H1 (cell line): ENCODE results near the gene TENT4B. TPM values are rescaled to one million over a fixed set of nuclear protein-coding genes. Genes with fewer than 3 reads are reported as not detected.

ENCODE experiments used
- CTCF ChIA-PET: fragments of 300-600 bp; sonication (Branson Sonifier 250); formaldehyde crosslinking; loops from one replicate; lab custom pipeline; 2021; ENCODE audit not compliant: partially characterized antibody; lab: Charles Lee
- POLR2A ChIA-PET: fragments of 300-600 bp; sonication (Branson Sonifier 250); formaldehyde crosslinking; loops from one replicate; lab custom pipeline; 2021; ENCODE audit warnings: inconsistent platforms; ENCODE audit not compliant: partially characterized antibody; lab: Charles Lee
- DNase-seq, 2 experiments: peaks; one replicate each; pipeline versions ENCODE4 v3.0.0 to v3.0.0-alpha.2; 2010 to 2022; ENCODE audit warnings: low spot score in 2 of 2, low read depth in 1 of 2, mixed read lengths in 1 of 2
- FAIRE-seq: peaks from 2 replicates; lab custom pipeline; 2011; peaks lifted over from hg19 to GRCh38; lab: Jason Lieb, UNC
- H2AFZ ChIP-seq: 2 replicates; pipeline ENCODE4 v1.8.1; 2012; ENCODE audit warnings: low read length, inconsistent platforms
- H2AK5ac ChIP-seq: 2 replicates; pipeline ENCODE4 v1.6.1; 2013; ENCODE audit warnings: low read depth, low read length
- H2BK120ac ChIP-seq: replicated peaks from 2 replicates; pipeline ENCODE3; 2013; ENCODE audit warnings: low read depth, low read length, inconsistent platforms
- H2BK12ac ChIP-seq: 2 replicates; pipeline ENCODE4 v1.6.1; 2013; ENCODE audit warnings: low read depth, low read length
- H2BK15ac ChIP-seq: 2 replicates; pipeline ENCODE4 v1.6.1; 2013; ENCODE audit warnings: low read length
- H2BK20ac ChIP-seq: 2 replicates; pipeline ENCODE4 v1.6.1; 2013; ENCODE audit warnings: low read length
- H2BK5ac ChIP-seq: 2 replicates; pipeline ENCODE4 v1.6.1; 2013; ENCODE audit warnings: low read depth, low read length
- H3K14ac ChIP-seq: 2 replicates; pipeline ENCODE4 v1.6.1; 2013; ENCODE audit warnings: inconsistent platforms; ENCODE audit not compliant: insufficient read length
- H3K18ac ChIP-seq: 2 replicates; pipeline ENCODE4 v1.6.1; 2013; ENCODE audit warnings: low read length; ENCODE audit errors: extremely low read depth
- H3K23ac ChIP-seq: 2 replicates; pipeline ENCODE4 v1.6.1; 2013; ENCODE audit warnings: inconsistent platforms; ENCODE audit not compliant: insufficient read length
- H3K23me2 ChIP-seq: 2 replicates; pipeline ENCODE4 v1.6.1; 2013; ENCODE audit warnings: low read depth, low read length
- H3K27ac ChIP-seq: 2 replicates; pipeline ENCODE4 v1.6.1; 2011; ENCODE audit warnings: low read depth, low read length, inconsistent platforms
- H3K27me3 ChIP-seq, 4 experiments: replicated peaks in 1 of 4; 1 replicate in 1 of 4; 2 replicates in 3 of 4; pipeline versions ENCODE4 v1.6.1 to v1.8.1; 2011 to 2013; ENCODE audit warnings: low read length in 3 of 4, mild to moderate bottlenecking in 3 of 4, inconsistent platforms in 2 of 4, mixed read lengths in 2 of 4, moderate library complexity in 1 of 4; ENCODE audit not compliant: control insufficient read depth in 3 of 4, insufficient read depth in 3 of 4; ENCODE audit errors: extremely low read depth in 1 of 4
- H3K36me3 ChIP-seq, 4 experiments: 2 replicates each; pipeline versions ENCODE4 v1.6.1 to v1.8.1; 2011 to 2013; ENCODE audit warnings: mild to moderate bottlenecking in 4 of 4, low read length in 3 of 4, moderate library complexity in 2 of 4, control low read depth in 1 of 4, inconsistent platforms in 1 of 4; ENCODE audit not compliant: insufficient read depth in 4 of 4, control insufficient read depth in 2 of 4
- H3K4ac ChIP-seq: replicated peaks from 2 replicates; pipeline ENCODE3; 2013; ENCODE audit warnings: low read length, low read depth, mixed read lengths, inconsistent platforms; ENCODE audit not compliant: insufficient read length
- H3K4me1 ChIP-seq, 4 experiments: replicated peaks in 1 of 4; 1 replicate in 1 of 4; 2 replicates in 3 of 4; pipeline versions ENCODE4 v1.6.1 to v1.8.1; 2011 to 2013; ENCODE audit warnings: low read length in 3 of 4, inconsistent platforms in 2 of 4, mixed read lengths in 1 of 4; ENCODE audit not compliant: insufficient read depth in 4 of 4, control insufficient read depth in 3 of 4
- H3K4me2 ChIP-seq, 2 experiments: 2 replicates each; pipeline versions ENCODE4 v1.6.1 to v1.8.1; 2011 to 2013; ENCODE audit warnings: low read depth in 2 of 2, low read length in 2 of 2, control low read depth in 1 of 2, inconsistent platforms in 1 of 2, mild to moderate bottlenecking in 1 of 2; ENCODE audit not compliant: insufficient read depth in 1 of 2
- H3K4me3 ChIP-seq, 4 experiments: fragments of 200-600, 300-600 bp in 1 of 4; sonication (generic), shearing (Covaris generic), sonication (Bioruptor Twin) in 1 of 4; 2 replicates each; pipeline versions ENCODE4 v1.5.1 to v1.8.1; 2011 to 2016; ENCODE audit warnings: low read length in 4 of 4, low read depth in 3 of 4, control low read depth in 2 of 4, inconsistent platforms in 2 of 4, mild to moderate bottlenecking in 2 of 4, mixed read lengths in 1 of 4, moderate library complexity in 1 of 4; ENCODE audit not compliant: insufficient read depth in 2 of 4; ENCODE audit errors: extremely low read depth in 1 of 4
- H3K56ac ChIP-seq: replicated peaks from 2 replicates; pipeline ENCODE3; 2013; ENCODE audit warnings: low read depth, mild to moderate bottlenecking, mixed read lengths, low read length, inconsistent platforms; ENCODE audit not compliant: insufficient read length
- H3K79me1 ChIP-seq: 2 replicates; pipeline ENCODE4 v1.6.1; 2013; ENCODE audit warnings: low read depth, low read length, control low read depth
- H3K79me2 ChIP-seq, 2 experiments: 2 replicates each; pipeline versions ENCODE4 v1.6.1 to v1.8.1; 2012 to 2013; ENCODE audit warnings: low read length in 2 of 2, mild to moderate bottlenecking in 2 of 2, inconsistent platforms in 1 of 2; ENCODE audit not compliant: insufficient read depth in 2 of 2, control insufficient read depth in 1 of 2
- H3K9ac ChIP-seq, 4 experiments: replicated peaks in 1 of 4; 1 replicate in 1 of 4; 2 replicates in 3 of 4; pipeline versions ENCODE4 v1.6.1 to v1.8.1; 2011 to 2013; ENCODE audit warnings: low read depth in 3 of 4, low read length in 3 of 4, control low read depth in 2 of 4, mild to moderate bottlenecking in 2 of 4, moderate library complexity in 2 of 4, inconsistent platforms in 1 of 4; ENCODE audit errors: extremely low read depth in 1 of 4
- H3K9me3 ChIP-seq, 2 experiments: 2 replicates each; pipeline versions ENCODE4 v1.6.1 to v1.8.1; 2012 to 2013; ENCODE audit warnings: mild to moderate bottlenecking in 2 of 2, moderate library complexity in 2 of 2, control low read depth in 1 of 2, inconsistent platforms in 1 of 2, low read depth in 1 of 2, low read length in 1 of 2, mixed read lengths in 1 of 2; ENCODE audit not compliant: insufficient read depth in 2 of 2
- H4K20me1 ChIP-seq, 2 experiments: replicated peaks in 1 of 2; 2 replicates each; pipeline versions ENCODE3 to v1.8.1; 2011 to 2013; ENCODE audit warnings: inconsistent platforms in 2 of 2, low read length in 2 of 2, mild to moderate bottlenecking in 1 of 2; ENCODE audit not compliant: insufficient read depth in 2 of 2, control insufficient read depth in 1 of 2
- H4K5ac ChIP-seq: 2 replicates; pipeline ENCODE4 v1.6.1; 2013; ENCODE audit warnings: low read length, low read depth, mixed read lengths, inconsistent platforms; ENCODE audit not compliant: insufficient read length
- H4K8ac ChIP-seq: 2 replicates; pipeline ENCODE4 v1.8.0; 2013; ENCODE audit warnings: mild to moderate bottlenecking, moderate library complexity, low read length, inconsistent platforms; ENCODE audit not compliant: insufficient read depth; ENCODE audit errors: extremely low read depth
- H4K91ac ChIP-seq: replicated peaks from 2 replicates; pipeline ENCODE3; 2013; ENCODE audit warnings: low read length, mixed read lengths, inconsistent platforms; ENCODE audit not compliant: insufficient read length
- EP300 ChIP-seq, 2 experiments: IDR thresholded peaks; 1 replicate in 1 of 2; 2 replicates in 1 of 2; pipeline ENCODE4 v1.6.1; 2011 to 2012; ENCODE audit warnings: low read depth in 2 of 2, low read length in 2 of 2, mild to moderate bottlenecking in 2 of 2, borderline replicate concordance in 1 of 2, inconsistent platforms in 1 of 2, moderate library complexity in 1 of 2
- KDM1A ChIP-seq: fragments of 200-600, 300-600 bp; sonication (generic); IDR thresholded peaks from 2 replicates; pipeline ENCODE4 v1.7.1; 2016; ENCODE audit warnings: mild to moderate bottlenecking, low read length, borderline replicate concordance
- SP1 ChIP-seq: IDR thresholded peaks from 2 replicates; pipeline ENCODE4 v1.6.1; 2011; ENCODE audit warnings: low read depth, low read length
- WGBS, 2 experiments: shearing (Covaris generic) in 1 of 2; methylation state at CpG; one replicate each; pipeline versions ENCODE4 v1.1.6 to v1.1.7; 2013 to 2015; ENCODE audit warnings: low lambda C conversion rate in 2 of 2, mixed read lengths in 2 of 2, inconsistent platforms in 1 of 2, low coverage in 1 of 2, missing lambda C conversion rate in 1 of 2; ENCODE audit not compliant: insufficient replicate concordance in 2 of 2, insufficient coverage in 1 of 2, insufficient read length in 1 of 2; ENCODE audit errors: extremely low coverage in 1 of 2, missing lambda C conversion rate in 1 of 2; 5-methylcytosine and 5-hydroxymethylcytosine counted together
- polyA plus RNA-seq, 7 experiments: library from polyadenylated mRNA; depleted of rRNA in 3 of 7; stranded (reverse) in 5 of 7; unstranded in 2 of 7; fragments of >200 nt in 5 of 7; fragments of 200-250 nt in 2 of 7; gene quantifications; 1 replicate in 5 of 7; 2 replicates in 1 of 7; 4 replicates in 1 of 7; pipeline versions ENCODE4 v1.2.1 to v1.2.3, GENCODE V29; 2011 to 2013; ENCODE audit warnings: missing spikeins in 2 of 7, mixed read lengths in 2 of 7
- total RNA-seq: library from RNA; stranded (reverse); fragmentation: NEBNext Ultra II Directional; extraction: Animal tissue kit (Norgen Biotek cat#: 25700); gene quantifications from 2 replicates; pipeline ENCODE4 v1.2.1, GENCODE V29; 2021

TENT4B gene
- total and polyA plus RNA-seq, 2 of the 8 experiments (the other 6 are each of a cell fraction or from before 2014, with no cell fraction given) = 4.2 to 15.7 TPM

- no peak overlapping the region for H3K23ac ChIP-seq
- no peak overlapping the region for H3K9ac ChIP-seq
- H3K36me3 ChIP-seq = no peaks in the 10 kb centered on the region
- no peak overlapping the region for H2BK5ac ChIP-seq
- POLR2A ChIA-PET = no interaction called here
- H2AK5ac ChIP-seq = no peak overlapping the region
- DNase-seq (no peak), FAIRE-seq (no peak)
- no peak overlapping the region for H3K27ac ChIP-seq
- H3K56ac ChIP-seq = no peak overlapping the region
- no peak overlapping the region for H2BK15ac ChIP-seq
- no peak overlapping the region for H3K4me2 ChIP-seq
- no peaks in the 10 kb centered on the region for H3K79me1 ChIP-seq
- H4K91ac ChIP-seq = no peak overlapping the region
- no peaks in the 10 kb centered on the region for H3K23me2 ChIP-seq
- H3K9me3 ChIP-seq = no peaks in the 10 kb centered on the region
- H3K27me3 ChIP-seq = no peaks in the 10 kb centered on the region
- no peak overlapping the region for H3K4ac ChIP-seq
- H4K20me1 ChIP-seq = no peaks in the 10 kb centered on the region
- no peak overlapping the region for H2BK20ac ChIP-seq
- H3K79me2 ChIP-seq = no peaks in the 10 kb centered on the region
- 85% methylated on average over 4 of the region's 4 CpGs; no CpG with 5 or more reads in 1 of the 2 experiments for WGBS, 2 experiments
- H2BK120ac ChIP-seq = no peak overlapping the region
- H2AFZ ChIP-seq = no peak overlapping the region
- no peak overlapping the region for H3K18ac ChIP-seq
- H3K4me3 ChIP-seq = no peak overlapping the region
- no peak overlapping the region for H3K14ac ChIP-seq
- CTCF ChIA-PET = interaction anchor here (0.9 to 2.7 kb wide), 4 partner anchors 15 to 96 kb away, joined by 3 to 10 read pairs (median 5); partner anchors contain the start of gene CNEP1R1
- H4K5ac ChIP-seq = no peak overlapping the region
- no peak for TF ChIP-seq SP1
- TF ChIP-seq EP300 (IDR thresholded peaks at IDR 0.05; ENCODE audit: borderline replicate concordance in 1 of 2, low read depth in 2 of 2, low read length in 2 of 2) = no peak
- 0 out of 2 replicates have a peak, but pooled peaks have one; percentile 15 for TF ChIP-seq KDM1A
- peaks cover 0 to 3% (median 1%) of the 10 kb centered on the region in 4 experiments; a peak in 3 of 7 replicates for H3K4me1 ChIP-seq
- no peak overlapping the region for H2BK12ac ChIP-seq
- no peak overlapping the region for H4K8ac ChIP-seq
Observed at GRCh38 chr16:50121278-50121677, 31.8 kb upstream of the TENT4B start.
